NCI-H510A (cell line): ENCODE data around the gene TNRC6A.
"Not testable (repeated sequence)": the region's sequence is repeated elsewhere in the genome, so short reads cannot be mapped to it uniquely, and the experiment has no call there.

ENCODE experiments used
- DNase-seq: peaks from one replicate; lab custom pipeline; 2025; lab: John Stamatoyannopoulos, UW

Gene TNRC6A

GRCh38 chr16:24728011-24728410 lies 1.4 kb upstream of the TNRC6A start:
- DNase-seq: no peak

- no peak for DNase-seq
Measured at GRCh38 chr16:24728891-24729242, 584 bp upstream of the TNRC6A start.

GRCh38 chr16:24729951-24730815 lies 732 bp downstream of the TNRC6A start:
- DNase-seq: no peak

- no peak for DNase-seq
Measured at GRCh38 chr16:24730914-24731313, 1.5 kb downstream of the TNRC6A start.

- no peak for DNase-seq
Measured at GRCh38 chr16:24731722-24732419, 2.4 kb downstream of the TNRC6A start.

- DNase-seq: no peak
Measured at GRCh38 chr16:24734382-24734781, 4.9 kb downstream of the TNRC6A start.

- DNase-seq: no peak
Measured at GRCh38 chr16:24736758-24737157, 7.3 kb downstream of the TNRC6A start.

- DNase-seq: no peak
Measured at GRCh38 chr16:24737391-24737871, 8.0 kb downstream of the TNRC6A start.

GRCh38 chr16:24737916-24738594 lies 8.6 kb downstream of the TNRC6A start:
- DNase-seq: no peak

- no peak for DNase-seq
Measured at GRCh38 chr16:24738895-24739294, 9.4 kb downstream of the TNRC6A start.

GRCh38 chr16:24741862-24742261 lies 12.4 kb downstream of the TNRC6A start:
- DNase-seq: no peak

- DNase-seq: not testable (repeated sequence)
Measured at GRCh38 chr16:24742610-24743009, 13.2 kb downstream of the TNRC6A start.

- DNase-seq: no peak
Measured at GRCh38 chr16:24745391-24745790, 15.9 kb downstream of the TNRC6A start.

- DNase-seq: no peak
Measured at GRCh38 chr16:24745791-24746190, 16.3 kb downstream of the TNRC6A start.

GRCh38 chr16:24747441-24747840 lies 18.0 kb downstream of the TNRC6A start:
- peak; percentile 72 for DNase-seq

GRCh38 chr16:24748242-24748641 lies 18.8 kb downstream of the TNRC6A start:
- no peak for DNase-seq

- DNase-seq: no peak
Measured at GRCh38 chr16:24749310-24749709, 19.9 kb downstream of the TNRC6A start.

GRCh38 chr16:24749872-24750271 lies 20.4 kb downstream of the TNRC6A start:
- not testable (repeated sequence) for DNase-seq

GRCh38 chr16:24753000-24753399 lies 23.5 kb downstream of the TNRC6A start:
- DNase-seq: no peak

- DNase-seq: no peak
Measured at GRCh38 chr16:24753437-24753836, 24.0 kb downstream of the TNRC6A start.

- no peak for DNase-seq
Measured at GRCh38 chr16:24754543-24754942, 25.1 kb downstream of the TNRC6A start.

GRCh38 chr16:24755201-24755874 lies 25.9 kb downstream of the TNRC6A start:
- DNase-seq: no peak
